Renal cortex interstitium (tissue), 11 donors: ENCODE measurements around the gene LRFN2. TPM values are rescaled to one million over a fixed set of nuclear protein-coding genes. Genes with fewer than 3 reads are reported as not detected.

Experiments used
- DNase-seq, 11 donors: peaks; one replicate each; pipeline ENCODE4 v3.0.0-alpha.2; 2013; ENCODE audit warnings: low read depth in 9 of 11, low spot score in 4 of 11; ENCODE audit errors: extremely low read depth in 1 of 11
- polyA plus RNA-seq, 3 donors: library from polyadenylated mRNA; unstranded; fragments of 120-200 nt; gene quantifications; one replicate each; pipeline ENCODE4 v1.2.1, GENCODE V29; 2013; ENCODE audit not compliant: insufficient read length in 3 of 3

LRFN2 gene
- polyA plus RNA-seq, 3 donors: 1.1 to 1.2 (median 1.1) TPM

DNA sequence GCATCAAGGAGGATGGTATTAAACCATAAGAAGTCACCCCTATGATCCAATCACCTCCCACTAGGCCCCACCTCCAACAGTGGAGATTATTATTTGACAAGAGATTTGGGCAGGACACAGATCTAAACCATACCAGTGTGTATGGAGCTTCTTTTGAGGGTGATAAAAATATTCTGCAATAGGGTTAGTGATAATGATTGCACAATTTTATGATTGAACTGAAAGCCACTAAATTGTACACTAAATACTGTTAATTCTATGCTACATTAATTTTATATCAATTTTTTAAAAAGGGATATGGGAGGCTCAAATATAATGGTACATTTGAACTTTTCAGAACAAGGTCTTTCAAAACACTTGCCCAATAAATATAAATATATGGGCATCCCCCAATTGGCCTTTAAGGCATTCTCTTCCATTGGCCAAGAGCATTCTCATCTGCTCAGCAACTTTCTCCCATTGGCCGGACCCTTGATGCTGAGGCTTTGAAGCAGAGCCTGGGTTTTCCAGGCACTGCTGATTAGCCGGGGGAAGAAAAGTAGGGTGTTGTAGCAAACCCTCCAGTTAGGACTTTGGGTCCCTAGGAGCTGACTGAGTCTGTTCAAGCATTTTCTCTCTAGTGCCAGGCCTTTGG is 209.9 kb downstream of the LRFN2 start:
- DNase-seq: no peak

- DNase-seq: no peak
These were observed 211.0 kb downstream of the LRFN2 start for GRCh38 chr6:40376113-40376650.

DNA sequence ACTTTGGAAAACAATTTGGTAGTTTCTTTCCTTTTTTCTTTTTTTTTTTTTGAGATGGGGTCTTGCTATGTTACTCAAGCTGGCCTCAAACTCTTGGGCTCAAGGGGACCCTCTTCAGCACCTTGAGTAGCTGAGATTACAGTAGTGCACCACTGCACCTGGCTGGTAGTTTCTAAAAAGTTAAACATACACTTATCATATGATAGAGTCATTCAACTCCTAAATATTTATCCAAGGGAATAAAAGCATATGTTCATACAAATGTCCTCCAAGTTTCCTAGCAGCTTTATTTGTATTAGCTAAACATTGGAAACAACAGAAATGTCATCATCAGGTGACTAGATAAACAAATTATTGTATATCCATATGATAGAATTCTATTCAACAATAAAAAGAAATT is 213.9 kb downstream of the LRFN2 start:
- DNase-seq: no peak

- DNase-seq: no peak
These were observed 215.5 kb downstream of the LRFN2 start for GRCh38 chr6:40371621-40372020.

DNA sequence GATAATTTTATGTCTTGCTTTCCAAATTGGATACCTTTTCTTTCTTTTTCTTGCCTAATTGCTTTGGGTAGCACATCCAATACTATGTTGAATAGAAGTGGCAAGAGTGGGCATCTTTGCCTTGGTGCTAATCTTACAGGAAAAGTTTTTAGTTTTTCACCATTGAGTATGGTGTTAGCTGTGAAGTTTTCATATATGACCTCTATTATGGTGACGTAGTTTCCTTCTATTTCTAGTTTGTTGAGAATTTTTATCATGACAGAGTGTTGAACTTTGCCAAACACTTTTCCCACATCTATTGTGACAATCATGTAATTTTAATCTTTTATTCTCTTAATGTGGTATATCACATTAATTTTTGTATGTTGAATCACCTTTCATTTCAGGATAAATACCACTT is 216.1 kb downstream of the LRFN2 start:
- no peak for DNase-seq

DNA sequence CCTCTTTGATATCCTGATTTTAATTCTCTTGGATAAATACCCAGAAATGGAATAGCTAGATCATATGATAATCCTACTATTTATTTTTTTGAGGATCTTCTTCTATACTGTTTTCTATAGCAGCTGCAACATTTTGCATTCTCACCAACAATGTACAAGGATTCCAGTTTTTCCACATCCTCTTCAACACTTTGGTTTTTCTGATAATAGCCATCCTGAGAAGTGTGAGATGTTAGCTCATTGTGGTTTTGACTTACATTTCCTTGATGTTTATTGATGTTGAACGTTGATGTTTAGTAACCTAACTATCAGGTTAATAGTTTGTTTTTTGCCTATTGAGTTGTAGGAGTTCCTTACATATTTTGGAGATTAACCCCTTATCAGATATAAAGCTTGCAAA is 217.3 kb downstream of the LRFN2 start:
- DNase-seq: no peak

DNA sequence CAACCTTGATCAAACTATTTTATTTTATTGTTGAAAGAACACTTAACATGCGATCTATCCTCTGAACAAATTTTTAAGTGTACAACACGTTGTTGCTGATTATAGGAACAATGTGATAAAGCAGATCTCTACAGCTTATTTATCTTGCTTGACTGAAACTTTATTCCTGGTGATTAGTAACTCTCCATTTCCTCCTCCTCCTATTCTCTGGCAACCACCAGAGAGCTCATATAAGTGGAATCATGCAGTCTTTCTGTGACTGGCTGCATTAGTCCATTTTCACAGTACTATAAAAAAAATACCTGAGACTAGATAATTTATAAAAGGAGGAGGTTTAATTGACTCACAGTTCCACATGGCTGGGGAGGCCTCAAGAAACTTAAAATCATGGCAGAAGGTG is 218.1 kb downstream of the LRFN2 start:
- no peak for DNase-seq

DNA sequence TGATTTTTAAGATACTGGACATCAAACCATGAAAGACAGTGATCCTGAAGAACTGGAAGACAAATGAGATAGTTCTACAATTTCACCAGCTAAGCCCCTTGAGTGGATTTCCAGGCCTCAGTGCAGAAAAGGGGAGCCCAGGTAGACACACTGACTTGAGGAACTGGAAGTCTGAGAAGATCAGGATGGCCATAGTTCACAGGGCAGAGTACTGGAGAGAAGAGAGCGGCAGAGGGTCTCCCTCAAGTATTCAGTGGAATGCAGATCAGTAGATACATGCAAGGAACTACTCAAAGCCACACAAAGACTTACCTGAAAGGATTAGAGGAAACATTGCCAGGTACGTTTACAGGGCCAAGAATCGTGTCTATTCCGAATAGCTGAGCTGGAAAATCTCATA is 224.3 kb downstream of the LRFN2 start:
- DNase-seq: no peak

DNA sequence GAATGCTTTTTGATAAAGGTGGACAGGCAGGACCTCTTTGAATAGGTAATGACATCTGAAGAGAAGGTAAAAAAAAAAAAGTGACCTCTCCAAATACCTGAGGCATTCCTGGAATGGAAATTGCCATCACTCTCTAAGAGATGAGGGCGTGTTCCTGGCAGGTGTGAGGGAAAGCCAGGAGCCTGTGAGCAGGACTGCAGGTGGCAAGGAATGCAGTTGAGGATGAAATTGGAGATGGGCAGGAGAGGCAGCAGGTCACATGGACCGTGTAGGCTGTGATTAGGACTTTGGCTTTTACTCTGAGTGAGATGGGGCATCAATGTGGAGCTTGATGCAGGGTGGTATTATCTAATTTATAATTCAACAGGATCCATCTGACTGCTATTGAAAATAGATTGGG is 227.4 kb downstream of the LRFN2 start:
- no peak for DNase-seq

- DNase-seq: no peak
These were observed 228.4 kb downstream of the LRFN2 start for GRCh38 chr6:40358473-40359460.

DNA sequence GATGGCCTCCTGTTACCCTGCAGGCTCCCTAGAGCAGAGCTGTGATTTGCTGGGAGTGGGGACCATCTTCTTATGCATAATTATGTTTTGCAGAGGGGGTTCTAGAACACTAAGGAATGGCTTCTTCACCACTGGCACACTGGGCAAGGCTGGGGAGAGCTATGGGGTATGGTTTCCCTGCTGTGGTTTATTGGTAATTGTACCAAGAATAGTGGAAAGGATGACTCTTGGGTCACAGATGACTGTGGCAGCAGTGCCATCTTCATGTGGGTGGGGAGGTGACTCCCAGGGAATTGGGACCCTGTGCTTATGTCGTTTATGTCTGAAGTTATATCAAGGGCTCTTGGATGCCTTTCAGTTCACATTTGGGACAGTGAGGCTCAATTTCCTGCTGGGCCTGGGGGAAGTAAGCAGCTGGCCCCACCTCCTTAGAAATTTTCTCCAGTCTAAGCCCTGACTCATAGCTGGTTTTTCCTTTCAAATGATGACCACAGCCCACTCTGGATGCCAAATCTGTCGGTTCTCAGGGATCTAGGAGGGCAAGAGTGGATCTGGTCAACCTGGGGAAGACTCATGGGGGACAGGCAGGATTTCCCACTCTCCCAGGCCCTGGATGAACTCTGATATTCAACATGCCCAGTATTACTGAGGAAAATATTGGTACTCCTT is 230.8 kb downstream of the LRFN2 start:
- no peak for DNase-seq

DNA sequence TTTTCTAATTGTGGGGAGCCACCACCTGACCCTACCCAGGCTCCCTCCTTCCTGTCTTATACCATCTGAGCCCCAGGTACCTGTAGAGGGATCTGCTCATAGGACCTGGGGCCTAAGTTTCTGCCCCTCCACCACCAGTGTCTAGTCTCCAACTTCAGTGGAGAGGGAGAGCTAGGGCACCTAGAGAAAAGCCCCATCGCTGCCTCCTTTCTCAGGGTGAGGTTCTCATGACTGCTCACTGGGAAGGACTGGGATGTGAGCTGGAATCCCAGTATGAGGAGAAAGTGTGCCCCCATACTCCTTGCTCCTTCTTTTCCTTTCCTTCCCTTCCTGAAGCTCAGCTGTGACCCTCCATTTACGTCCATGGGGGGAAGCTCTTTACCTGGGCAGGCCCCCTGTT is 231.6 kb downstream of the LRFN2 start:
- DNase-seq: no peak

- no peak for DNase-seq
These were observed 232.1 kb downstream of the LRFN2 start for GRCh38 chr6:40355066-40355465.

GRCh38 chr6:40353967-40354452 is 233.2 kb downstream of the LRFN2 start:
- no peak for DNase-seq

- DNase-seq: no peak
These were observed 233.8 kb downstream of the LRFN2 start for GRCh38 chr6:40353197-40353966.

GRCh38 chr6:40352527-40353170 is 234.5 kb downstream of the LRFN2 start:
- no peak for DNase-seq

DNA sequence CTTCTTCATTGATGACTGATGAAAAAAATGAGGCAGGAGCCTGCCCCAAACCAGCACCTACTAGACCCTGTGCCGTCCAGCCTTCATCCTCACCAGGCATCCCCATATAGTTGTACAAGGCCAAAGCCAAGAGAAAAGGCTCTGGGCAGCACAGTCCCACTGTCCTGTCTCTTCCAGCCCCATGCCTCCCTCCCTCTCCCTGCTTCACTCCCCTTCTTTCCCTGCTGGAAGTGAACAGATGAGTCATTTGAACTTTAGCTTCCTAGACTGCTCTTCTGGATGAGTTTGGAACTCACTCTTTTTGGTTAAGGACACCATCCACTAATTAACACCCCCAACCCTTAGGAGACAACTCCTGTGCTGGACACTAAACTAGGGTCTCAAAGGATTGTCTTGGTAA is 235.2 kb downstream of the LRFN2 start:
- DNase-seq: no peak

- no peak for DNase-seq
These were observed 236.4 kb downstream of the LRFN2 start for GRCh38 chr6:40350747-40351217.
